Measurements from ENCODE around the gene MPPED2.

Gene MPPED2

GRCh38 chr11:30406978-30407762 is 179.0 kb downstream of the MPPED2 start:
- no peak for DNase-seq

DNA sequence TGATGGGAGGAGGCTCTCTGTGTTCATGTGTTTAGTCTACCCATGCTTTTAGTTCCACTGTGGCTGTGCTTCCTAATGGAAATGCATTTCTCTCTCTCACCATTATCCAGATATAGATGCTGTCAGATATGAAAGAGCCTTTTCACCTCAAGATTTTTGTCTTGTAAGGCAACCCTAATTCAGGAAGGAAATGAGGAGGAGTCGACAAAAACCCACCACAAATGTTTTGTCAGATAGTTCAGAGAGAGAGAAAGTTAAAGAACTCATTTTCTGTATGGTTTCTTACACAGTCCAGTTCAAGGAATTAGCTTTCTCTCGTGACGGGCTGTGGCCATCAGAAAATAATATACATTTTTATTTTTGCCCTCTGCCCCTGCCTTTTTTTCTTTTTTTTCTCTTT is 180.8 kb downstream of the MPPED2 start:
- DNase-seq, result no peak

GRCh38 chr11:30404136-30404535 is 182.0 kb downstream of the MPPED2 start:
- no peak for DNase-seq

- DNase-seq, result no peak
Measured at GRCh38 chr11:30395751-30396150, 190.4 kb downstream of the MPPED2 start.

DNA sequence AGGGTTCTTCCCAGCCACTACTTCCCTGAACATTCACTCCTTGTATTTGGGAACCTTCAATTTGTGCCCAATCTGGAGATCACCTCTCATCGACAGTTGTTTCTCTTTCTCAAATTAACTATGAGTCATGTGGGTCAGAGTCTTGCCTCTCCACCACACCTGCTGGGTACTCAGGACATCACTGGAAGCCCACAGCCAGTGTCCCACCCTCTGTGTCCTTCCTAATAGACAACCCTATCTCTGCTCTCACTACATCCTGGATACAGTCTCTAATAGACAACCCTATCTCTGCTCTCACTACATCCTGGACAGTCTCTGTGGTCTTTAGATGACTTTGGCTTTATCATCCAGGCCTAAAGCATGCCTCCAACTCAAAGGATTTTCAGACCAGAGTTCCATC is 193.1 kb downstream of the MPPED2 start:
- no peak for DNase-seq

DNA sequence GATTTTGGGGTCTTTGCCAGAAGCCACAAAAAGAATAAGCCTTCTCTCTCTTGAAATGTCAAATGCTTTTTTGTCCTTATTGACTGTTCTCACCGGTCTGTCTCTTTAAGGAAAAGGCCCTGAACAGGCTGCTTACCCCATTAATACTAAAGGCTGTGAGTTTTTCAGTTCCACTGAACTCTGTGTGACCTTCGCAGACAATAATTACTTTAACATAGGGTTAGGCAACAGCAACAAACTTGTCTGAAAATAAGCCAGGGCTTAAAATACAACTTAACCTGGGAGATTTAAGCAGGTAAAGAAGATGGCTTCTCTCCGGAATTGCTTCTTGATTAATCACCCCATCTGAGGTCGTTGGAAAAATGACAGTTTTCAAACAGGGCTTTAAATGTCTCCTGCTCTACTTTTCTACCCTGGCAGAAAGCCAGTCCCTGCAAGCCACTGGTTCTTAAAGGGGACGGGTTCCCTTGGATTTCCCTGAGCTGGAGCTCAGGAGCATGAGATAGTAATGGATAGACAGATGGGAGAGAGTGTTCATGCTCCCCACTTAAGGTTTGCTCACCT is 193.8 kb downstream of the MPPED2 start:
- no peak for DNase-seq

- DNase-seq, result no peak
Measured at GRCh38 chr11:30388957-30389356, 197.2 kb downstream of the MPPED2 start.

DNA sequence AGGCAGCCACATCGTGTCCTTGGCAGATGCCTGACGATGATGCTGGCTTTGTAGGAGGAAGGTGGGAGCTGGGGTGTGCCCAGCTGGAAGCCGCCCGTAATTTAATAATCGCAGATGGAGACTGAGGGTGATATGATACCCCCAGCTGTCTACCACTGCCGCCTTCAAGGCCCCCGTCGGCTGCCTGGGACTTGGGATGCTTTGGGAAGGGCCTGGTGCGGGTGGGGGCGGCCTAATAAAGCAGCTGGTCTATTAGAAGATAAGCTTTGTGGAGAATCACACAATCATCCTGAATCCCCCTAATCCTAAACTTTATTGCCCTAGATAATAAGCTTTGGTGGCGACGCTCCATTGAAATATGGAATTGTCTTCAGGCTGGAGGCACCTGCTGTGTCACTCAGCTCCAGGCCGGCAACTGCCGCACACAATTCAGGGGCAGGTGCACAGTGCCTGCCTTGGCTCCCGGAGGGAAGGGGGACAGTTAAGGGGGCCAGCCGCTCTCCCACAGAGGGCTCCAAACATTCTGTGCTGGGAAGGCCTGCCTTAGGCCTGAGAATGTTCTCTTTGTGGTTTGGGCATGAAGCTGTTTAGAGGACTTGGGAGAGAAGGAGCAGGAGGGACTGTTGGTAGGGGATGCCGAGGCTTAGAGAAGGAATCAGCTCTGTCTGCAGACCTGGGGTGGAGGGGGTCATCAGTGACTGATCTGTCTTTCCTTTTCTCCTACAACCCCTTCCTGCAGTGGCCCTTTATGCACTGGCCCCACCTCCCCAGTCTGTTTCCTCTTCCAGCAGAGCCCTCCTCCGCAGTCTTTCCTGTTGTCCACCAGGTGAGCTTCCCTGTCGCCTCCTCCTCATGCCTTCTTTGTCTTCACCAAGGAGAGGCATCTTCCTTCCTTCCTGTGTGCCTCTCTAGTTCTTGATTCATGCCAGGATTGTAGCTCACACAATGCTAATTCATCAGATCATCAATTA is 198.0 kb downstream of the MPPED2 start:
- DNase-seq, result no peak

- no peak for DNase-seq
Measured at GRCh38 chr11:30381879-30382278, 204.3 kb downstream of the MPPED2 start.

DNA sequence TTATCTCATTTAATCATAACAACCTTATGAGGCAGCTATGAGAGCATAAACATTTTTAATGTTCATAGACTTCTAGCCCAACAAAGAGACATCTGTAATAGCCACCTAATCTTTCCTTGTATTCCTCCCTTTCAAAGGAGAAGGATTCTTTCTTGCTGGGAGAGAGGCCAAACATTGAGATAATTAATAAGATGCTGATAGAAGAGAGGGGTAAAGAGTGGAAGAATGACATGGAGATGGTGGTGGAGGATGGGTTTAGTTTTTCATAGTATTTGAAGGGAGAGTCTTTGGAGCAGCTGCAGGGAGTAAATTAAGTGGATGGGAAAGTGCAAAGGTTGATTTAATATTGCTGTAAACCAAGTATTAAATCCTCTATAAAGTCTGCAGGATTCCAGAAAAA is 205.3 kb downstream of the MPPED2 start:
- no peak for DNase-seq

- DNase-seq, result no peak
Measured at GRCh38 chr11:30377347-30377746, 208.8 kb downstream of the MPPED2 start.

- DNase-seq, result no peak
Measured at GRCh38 chr11:30370164-30370563, 216.0 kb downstream of the MPPED2 start.

DNA sequence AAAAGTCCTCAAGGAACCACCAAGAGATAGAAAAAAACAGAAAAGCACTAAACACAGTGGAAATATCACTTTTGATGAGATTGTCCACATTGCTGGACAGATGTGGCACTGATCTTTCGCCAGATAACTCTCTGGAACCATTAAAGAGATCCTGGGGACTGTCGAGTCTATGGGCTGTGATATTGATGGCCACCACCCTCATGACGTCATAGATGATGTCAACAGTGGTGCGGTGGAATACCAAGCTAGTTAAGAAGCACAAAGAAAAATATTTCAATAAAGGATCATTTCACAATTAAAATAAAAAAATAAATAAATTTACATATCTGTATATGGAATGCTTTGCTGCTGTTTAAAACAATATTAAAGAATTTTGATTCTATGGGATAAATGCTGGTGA is 217.8 kb downstream of the MPPED2 start:
- DNase-seq, result no peak

GRCh38 chr11:30365793-30366517 is 220.2 kb downstream of the MPPED2 start:
- no peak for DNase-seq

DNA sequence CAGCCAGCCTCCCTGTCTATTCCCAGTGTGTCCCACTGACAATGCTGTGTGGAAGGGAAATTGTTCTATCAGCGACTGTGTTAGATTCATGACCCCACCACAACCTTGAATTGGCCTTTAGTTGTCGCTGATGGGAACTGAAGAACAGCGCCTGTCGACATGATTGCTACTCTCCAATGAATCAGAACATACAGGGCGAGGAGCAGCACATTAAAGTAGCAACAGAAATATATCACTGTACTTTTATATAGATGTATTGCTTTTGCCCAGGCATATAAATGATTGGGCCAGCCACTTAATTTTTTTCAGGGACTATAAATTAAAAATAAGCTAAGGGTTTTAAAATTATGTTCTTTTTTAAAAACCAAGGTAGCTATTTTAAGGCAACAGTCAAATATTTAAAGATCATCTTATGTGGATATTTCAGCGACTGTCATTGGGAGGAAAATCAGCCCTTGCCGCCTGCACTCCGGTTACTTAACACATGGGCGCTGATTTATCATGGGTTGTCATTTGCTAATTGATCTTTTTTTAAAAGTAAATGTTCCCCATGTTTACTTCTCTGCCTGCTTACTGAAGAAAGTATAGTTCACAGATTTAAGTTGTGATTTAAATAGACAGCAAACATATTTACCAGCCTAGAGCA is 221.2 kb downstream of the MPPED2 start:
- DNase-seq, result no peak

DNA sequence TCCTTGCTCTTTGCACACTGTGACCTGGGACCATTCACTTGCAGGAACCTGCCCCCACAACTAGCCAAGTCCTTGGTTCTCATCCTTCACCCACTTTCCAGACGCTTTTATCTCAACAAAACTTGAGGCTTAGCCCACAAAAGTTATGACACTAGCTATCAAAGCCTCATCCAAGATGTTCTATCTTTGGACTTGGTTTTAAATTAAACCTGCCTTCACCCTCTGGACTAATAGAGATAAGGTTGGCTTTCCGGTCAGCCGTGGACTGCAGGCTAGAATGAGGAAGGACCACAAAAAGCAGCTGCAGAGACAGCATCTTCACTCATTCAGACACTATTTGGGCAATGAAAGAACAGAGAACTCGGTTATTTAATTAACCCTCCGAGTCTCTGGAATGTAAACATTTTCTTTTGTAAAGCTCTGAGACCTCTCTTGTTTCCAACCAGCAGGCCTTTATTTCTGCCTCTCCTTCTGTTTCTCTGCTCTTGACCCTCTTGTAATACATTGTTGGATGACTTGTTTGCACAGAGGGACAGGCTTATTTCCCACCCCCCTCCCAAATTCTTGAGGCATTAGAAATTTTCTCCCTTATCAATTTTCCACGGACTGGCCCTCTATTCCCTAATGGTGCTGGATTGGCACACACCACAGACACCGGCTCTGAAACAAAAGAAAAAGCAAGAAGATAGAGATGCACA is 221.9 kb downstream of the MPPED2 start:
- no peak for DNase-seq

DNA sequence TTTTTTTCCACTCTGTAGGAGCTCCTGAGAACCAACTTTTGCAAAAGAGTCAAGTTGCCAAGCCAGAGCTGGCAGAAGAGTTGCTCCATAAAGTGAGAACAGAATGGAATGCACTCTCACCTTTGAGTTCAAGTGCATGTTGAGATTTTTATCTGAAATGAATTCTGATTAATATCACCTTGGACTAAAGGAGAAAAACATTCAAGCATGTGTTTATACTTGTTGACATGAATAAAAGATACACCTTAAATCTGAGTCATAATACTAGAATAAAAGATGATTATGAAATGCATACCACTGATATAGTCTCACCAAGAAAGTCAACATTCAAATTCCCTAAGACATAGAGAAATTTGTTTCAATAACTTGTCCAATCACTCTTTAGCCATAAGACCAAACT is 225.4 kb downstream of the MPPED2 start:
- no peak for DNase-seq
